Smooth muscle cell (in vitro differentiated cells): ENCODE measurements around the gene ITSN2. TPM values are rescaled to one million over a fixed set of nuclear protein-coding genes. Genes with fewer than 3 reads are reported as not detected.

Experiments
- DNase-seq: peaks from one replicate; lab custom pipeline; 2025; ENCODE audit not compliant: unreplicated experiment; lab: John Stamatoyannopoulos, UW
- H2AFZ ChIP-seq: fragments of 200-600 bp; sonication (generic); 2 replicates; pipeline ENCODE4 v1.6.0; 2016; ENCODE audit warnings: antibody characterized with exemption, low read depth, mild to moderate bottlenecking
- H3F3A ChIP-seq: fragments of 200-600 bp; sonication (generic); 2 replicates; pipeline ENCODE4 v1.6.0; 2017; ENCODE audit warnings: antibody characterized with exemption, low read depth
- H3K27ac ChIP-seq: fragments of 200-600 bp; sonication (generic); 2 replicates; pipeline ENCODE4 v1.5.1; 2016; ENCODE audit warnings: low read depth, mild to moderate bottlenecking
- H3K27me3 ChIP-seq: fragments of 200-600 bp; sonication (generic); 2 replicates; pipeline ENCODE4 v1.6.1; 2016; ENCODE audit warnings: low read depth, mild to moderate bottlenecking
- H3K36me3 ChIP-seq: fragments of 200-600 bp; sonication (generic); 2 replicates; pipeline ENCODE4 v1.5.1; 2016; ENCODE audit warnings: low read depth
- H3K4me1 ChIP-seq: fragments of 200-600 bp; sonication (generic); 2 replicates; pipeline ENCODE4 v1.5.1; 2016; ENCODE audit warnings: low read depth
- H3K4me2 ChIP-seq: fragments of 200-600 bp; sonication (generic); 2 replicates; pipeline ENCODE4 v1.6.0; 2016; ENCODE audit warnings: mild to moderate bottlenecking
- H3K4me3 ChIP-seq: fragments of 200-600 bp; sonication (generic); 2 replicates; pipeline ENCODE4 v1.5.1; 2016; ENCODE audit warnings: mild to moderate bottlenecking
- H3K79me2 ChIP-seq: fragments of 200-600 bp; sonication (generic); 2 replicates; pipeline ENCODE4 v1.6.0; 2016; ENCODE audit warnings: low read depth, mild to moderate bottlenecking
- H3K9ac ChIP-seq: fragments of 200-600 bp; sonication (generic); 2 replicates; pipeline ENCODE4 v1.6.0; 2016; ENCODE audit warnings: low read depth
- H3K9me3 ChIP-seq: fragments of 200-600 bp; sonication (generic); replicated peaks from 2 replicates; pipeline ENCODE4 v1.5.1; 2016; ENCODE audit warnings: low read depth
- H4K20me1 ChIP-seq: fragments of 200-600 bp; sonication (generic); 2 replicates; pipeline ENCODE4 v1.6.0; 2016; ENCODE audit warnings: low read depth
- CTCF ChIP-seq: fragments of 200-600 bp; sonication (generic); IDR thresholded peaks from 2 replicates; pipeline ENCODE4 v1.5.1; 2017; ENCODE audit warnings: borderline replicate concordance, mild to moderate bottlenecking, antibody characterized with exemption; ENCODE audit not compliant: insufficient read depth, poor library complexity, severe bottlenecking
- WGBS: methylation state at CpG from one replicate; pipeline ENCODE4 v1.1.7; 2016; ENCODE audit warnings: low lambda C conversion rate; 5-methylcytosine and 5-hydroxymethylcytosine counted together
- polyA plus RNA-seq: library from polyadenylated mRNA; unstranded; fragments of >200 nt; fragmentation: Nextera tagmentation; extraction: Ambion mirVana; gene quantifications from 2 replicates; pipeline ENCODE4 v1.2.1, GENCODE V29; 2016
- total RNA-seq: library from RNA; depleted of rRNA; stranded (reverse); fragments of >200 nt; gene quantifications from 2 replicates; pipeline ENCODE4 v1.2.3, GENCODE V29; 2014

ITSN2 gene
- total and polyA plus RNA-seq, 2 experiments from 2014 or later = 8.5 to 19.6 TPM

GRCh38 chr2:24233321-24233720 is 127.0 kb downstream of the ITSN2 start:
- DNase-seq = no peak
- no peak overlapping the region for H2AFZ ChIP-seq
- no peaks in the 10 kb centered on the region for H3K9me3 ChIP-seq
- no peaks in the 10 kb centered on the region for H3K36me3 ChIP-seq
- H3K79me2 ChIP-seq = no peaks in the 10 kb centered on the region
- H3K4me1 ChIP-seq = peaks cover 5% of the 10 kb centered on the region
- no peaks in the 10 kb centered on the region for H3K27me3 ChIP-seq
- no peak for TF ChIP-seq CTCF
- H3K4me2 ChIP-seq = no peak overlapping the region
- 66% methylated on average over 2 of the region's 2 CpGs for WGBS
- H3K4me3 ChIP-seq = no peak overlapping the region
- H3K9ac ChIP-seq = no peak overlapping the region
- H3F3A ChIP-seq = no peaks in the 10 kb centered on the region
- no peaks in the 10 kb centered on the region for H4K20me1 ChIP-seq
- H3K27ac ChIP-seq = peak overlapping the region; percentile 54

- H3F3A ChIP-seq = no peaks in the 10 kb centered on the region
- 79% methylated on average over 4 of the region's 4 CpGs for WGBS
Measured at GRCh38 chr2:24231461-24231881, 128.9 kb downstream of the ITSN2 start.

GRCh38 chr2:24228470-24228869 is 131.9 kb downstream of the ITSN2 start:
- no peak for DNase-seq
- Histone ChIP-seq H2AFZ (no peak overlapping the region), H3K27me3 (no peaks in the 10 kb centered on the region), H3K4me3 (no peak overlapping the region), H3K9ac (no peak overlapping the region), H3K79me2 (no peaks in the 10 kb centered on the region), H4K20me1 (no peaks in the 10 kb centered on the region), H3K36me3 (no peaks in the 10 kb centered on the region), H3K4me2 (no peak overlapping the region), H3K9me3 (no peaks in the 10 kb centered on the region), H3K4me1 (peaks cover 1% of the 10 kb centered on the region), H3F3A (no peaks in the 10 kb centered on the region), H3K27ac (no peak overlapping the region)
- 50% methylated on average over 1 of the region's 1 CpG for WGBS
- TF ChIP-seq CTCF = no peak

More at GRCh38 chr2:24231461-24231881, 128.9 kb downstream of the ITSN2 start:
- no peaks in the 10 kb centered on the region for H3K27me3 ChIP-seq
- peaks cover 5% of the 10 kb centered on the region for H3K4me1 ChIP-seq
- H4K20me1 ChIP-seq = no peaks in the 10 kb centered on the region
- no peak overlapping the region for H2AFZ ChIP-seq
- no peaks in the 10 kb centered on the region for H3K36me3 ChIP-seq
- no peak overlapping the region for H3K27ac ChIP-seq
- H3K9me3 ChIP-seq = no peaks in the 10 kb centered on the region
- no peak overlapping the region for H3K4me3 ChIP-seq
- H3K4me2 ChIP-seq = no peak overlapping the region
- no peak for DNase-seq
- no peak for TF ChIP-seq CTCF
- no peak overlapping the region for H3K9ac ChIP-seq
- no peaks in the 10 kb centered on the region for H3K79me2 ChIP-seq

GRCh38 chr2:24225499-24226242 is 134.7 kb downstream of the ITSN2 start:
- Histone ChIP-seq H3K79me2 (no peaks in the 10 kb centered on the region), H3K36me3 (no peaks in the 10 kb centered on the region), H3K27ac (no peak overlapping the region), H3K9me3 (no peaks in the 10 kb centered on the region), H3K4me1 (no peaks in the 10 kb centered on the region), H3K9ac (no peak overlapping the region), H3K4me2 (no peak overlapping the region), H3K4me3 (no peak overlapping the region), H3K27me3 (no peaks in the 10 kb centered on the region), H4K20me1 (no peaks in the 10 kb centered on the region), H3F3A (no peaks in the 10 kb centered on the region), H2AFZ (no peak overlapping the region)
- 84% methylated on average over 9 of the region's 9 CpGs for WGBS
- no peak for TF ChIP-seq CTCF
- no peak for DNase-seq
